Tracheal epithelial cell (primary cell): ENCODE measurements around the gene NDRG4. TPM values are rescaled to one million over a fixed set of nuclear protein-coding genes. Genes with fewer than 3 reads are reported as not detected.

Experiments
- total RNA-seq: library from RNA; depleted of rRNA; stranded (reverse); fragments of >200 nt; gene quantifications from 2 replicates; pipeline ENCODE4 v1.2.1, GENCODE V29; 2014

Gene NDRG4, protein sequence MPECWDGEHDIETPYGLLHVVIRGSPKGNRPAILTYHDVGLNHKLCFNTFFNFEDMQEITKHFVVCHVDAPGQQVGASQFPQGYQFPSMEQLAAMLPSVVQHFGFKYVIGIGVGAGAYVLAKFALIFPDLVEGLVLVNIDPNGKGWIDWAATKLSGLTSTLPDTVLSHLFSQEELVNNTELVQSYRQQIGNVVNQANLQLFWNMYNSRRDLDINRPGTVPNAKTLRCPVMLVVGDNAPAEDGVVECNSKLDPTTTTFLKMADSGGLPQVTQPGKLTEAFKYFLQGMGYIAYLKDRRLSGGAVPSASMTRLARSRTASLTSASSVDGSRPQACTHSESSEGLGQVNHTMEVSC
- 5.8 and 15.9 TPM in 2 replicates for total RNA-seq

DNA sequence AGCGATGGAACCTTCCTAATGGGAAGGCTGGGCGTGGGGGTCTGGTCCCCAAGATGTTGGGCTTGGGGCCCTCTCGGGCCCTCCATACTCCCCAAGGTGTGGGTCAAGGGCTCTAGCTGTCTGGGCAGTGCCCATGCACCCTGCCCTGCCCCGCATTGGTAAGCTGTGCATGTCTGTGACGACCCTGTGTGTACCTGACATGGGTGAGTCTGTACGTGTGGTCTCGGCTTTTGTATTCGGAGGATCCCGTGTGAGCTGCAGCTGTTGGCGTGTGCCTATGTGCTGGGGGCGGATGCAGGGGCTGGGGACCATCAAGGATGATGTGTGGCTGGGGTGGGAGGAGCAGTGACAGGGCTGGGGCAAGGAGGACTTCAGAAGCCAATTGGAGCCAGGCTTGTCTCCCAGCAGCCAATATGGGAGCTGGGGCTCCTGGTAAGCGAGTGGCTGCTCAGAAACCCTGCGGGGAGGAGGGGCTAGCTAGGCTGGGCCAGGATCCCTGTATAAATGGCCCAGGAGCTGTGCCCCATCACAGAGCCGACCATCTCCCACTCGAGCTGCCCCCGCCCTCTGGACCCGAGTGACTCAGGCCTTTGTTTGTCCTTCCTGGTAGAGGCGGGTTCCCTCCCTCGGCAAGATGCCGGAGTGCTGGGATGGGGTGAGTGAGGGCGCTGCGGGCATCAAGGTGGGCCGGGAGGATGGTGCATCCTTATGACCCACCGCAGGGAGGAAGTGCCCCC is at the start of gene NDRG4:
NDRG4 (plus strand) TSS at position 529 of the 737 bp plus-strand sequence; CDS start at position 635, 106 bp downstream.

DNA sequence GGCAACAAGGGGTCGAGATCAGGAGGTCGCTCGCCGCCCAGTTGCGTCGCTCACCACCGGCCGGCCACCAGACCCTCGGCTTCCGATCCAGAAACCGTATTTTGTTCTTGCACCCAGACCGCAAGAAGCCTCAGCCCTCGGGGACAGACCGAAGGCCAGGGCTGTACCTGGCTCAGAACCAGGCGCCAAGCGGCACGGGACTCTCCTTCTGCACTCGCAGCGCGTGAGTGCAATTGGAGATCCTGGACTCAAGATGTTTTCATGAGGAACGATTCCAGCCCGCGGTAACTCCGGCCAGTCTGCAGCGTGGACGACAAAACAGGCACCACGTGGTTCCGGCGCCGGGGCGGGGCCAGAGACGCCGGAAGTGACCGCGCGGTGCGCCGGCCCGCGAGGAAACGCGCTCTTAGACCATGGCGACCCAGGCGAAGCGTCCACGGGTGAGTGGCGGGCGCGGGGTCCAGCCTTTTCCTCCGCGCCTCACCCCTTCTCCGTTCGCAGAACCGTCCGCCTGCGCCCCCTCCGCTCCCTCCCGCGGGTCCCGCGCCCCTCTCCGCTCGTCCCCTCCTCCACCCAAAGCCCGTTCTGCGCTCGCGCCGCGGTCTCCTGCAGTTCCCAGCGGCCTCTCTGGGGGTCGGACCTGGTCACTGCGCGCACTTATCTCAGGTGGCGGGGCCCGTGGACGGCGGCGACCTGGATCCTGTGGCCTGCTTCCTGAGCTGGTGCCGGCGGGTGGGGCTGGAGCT is 15.4 kb downstream of the NDRG4 start, which contains the start of gene SETD6:
SETD6 (plus strand) TSS at position 393 of the 746 bp plus-strand sequence; CDS start at position 414, 21 bp downstream.

Other genes with a start within 250 kb of the NDRG4 start
- gene PRSS54, start 205.1 kb upstream of the NDRG4 start, total RNA-seq: not detected in 2 replicates
- 1.5 and 2.2 TPM in 2 replicates for gene GINS3, start 107.7 kb upstream of the NDRG4 start, total RNA-seq
- gene SETD6, start 15.4 kb downstream of the NDRG4 start, total RNA-seq: 21.9 and 22.6 TPM in 2 replicates
- 123 and 142 TPM in 2 replicates for gene CNOT1, start 129.7 kb downstream of the NDRG4 start, total RNA-seq
- 20.5 and 22.4 TPM in 2 replicates for gene SLC38A7, start 184.6 kb downstream of the NDRG4 start, total RNA-seq
- gene GOT2, start 234.2 kb downstream of the NDRG4 start, total RNA-seq: 56.7 and 57.1 TPM in 2 replicates